GM12878 (cell line): ENCODE results near the gene PMP22. TPM values are rescaled to one million over a fixed set of nuclear protein-coding genes. Genes with fewer than 3 reads are reported as not detected.
A peak's percentile ranks its signal among the peaks of the same experiment; 100 is the strongest.

Source experiments
- ATAC-seq: fragments of 200-7000 bp; cut with Tn5 transposase; 3 replicates; pipeline ENCODE4 v1.9.1; 2020; ENCODE audit warnings: mild to moderate bottlenecking, moderate library complexity
- BruUV-seq: library from RNA; stranded (reverse); fragments of 400-500 nt; replicated peaks from 2 replicates; lab custom pipeline; 2021; lab: Mats Ljungman, UMichigan
- CTCF ChIA-PET: fragments of 300-600 bp; sonication (Branson Sonifier 250); formaldehyde crosslinking; extraction: SDS; loops from one replicate; lab custom pipeline; 2021; ENCODE audit warnings: inconsistent platforms; lab: Yijun Ruan, JAX
- POLR2A ChIA-PET: fragments of 350-600 bp; formaldehyde crosslinking; extraction: SDS; loops from one replicate; lab custom pipeline; 2021; ENCODE audit warnings: inconsistent platforms; lab: Charles Lee
- RAD21 ChIA-PET: fragments of 300-600 bp; sonication (Branson Sonifier 250); formaldehyde crosslinking; loops from one replicate; lab custom pipeline; 2023; ENCODE audit warnings: antibody characterized with exemption; ENCODE audit not compliant: unreplicated experiment; lab: Charles Lee
- SMC1A ChIA-PET: fragments of 300-600 bp; sonication (Branson Sonifier 250); formaldehyde crosslinking; loops from one replicate; lab custom pipeline; 2023; ENCODE audit not compliant: unreplicated experiment, uncharacterized antibody; lab: Charles Lee
- DNase-seq: peaks from one replicate; pipeline ENCODE4 v3.0.0-alpha.2; 2011; ENCODE audit warnings: low read depth, low spot score
- FAIRE-seq: peaks from 3 replicates; lab custom pipeline; 2011; peaks lifted over from hg19 to GRCh38; lab: Jason Lieb, UNC
- H2AFZ ChIP-seq: 2 replicates; pipeline ENCODE4 v1.6.0; 2011; ENCODE audit warnings: low read depth, low read length, control low read depth; ENCODE audit not compliant: control insufficient read depth
- H3K27ac ChIP-seq: 2 replicates; pipeline ENCODE4 v1.5.1; 2011; ENCODE audit warnings: control low read depth; ENCODE audit not compliant: control insufficient read depth, insufficient read depth
- H3K27me3 ChIP-seq, 2 experiments: replicated peaks in 1 of 2; 2 replicates each; pipeline versions ENCODE4 v1.6.0 to v1.6.1; 2011; ENCODE audit warnings: low read length in 1 of 2; ENCODE audit not compliant: control insufficient read depth in 2 of 2, insufficient read depth in 2 of 2
- H3K36me3 ChIP-seq, 2 experiments: 2 replicates each; pipeline ENCODE4 v1.5.1; 2011; ENCODE audit warnings: low read length in 1 of 2; ENCODE audit not compliant: control insufficient read depth in 2 of 2, insufficient read depth in 2 of 2
- H3K4me1 ChIP-seq: 2 replicates; pipeline ENCODE4 v1.6.1; 2011; ENCODE audit warnings: mild to moderate bottlenecking, low read length, moderate library complexity, mixed read lengths; ENCODE audit not compliant: control insufficient read depth, insufficient read depth
- H3K4me2 ChIP-seq: 2 replicates; pipeline ENCODE4 v1.6.0; 2011; ENCODE audit warnings: control low read depth; ENCODE audit not compliant: control insufficient read depth, insufficient read depth
- H3K4me3 ChIP-seq: fragments of 200-600 bp; sonication (generic); 2 replicates; pipeline ENCODE4 v1.5.1; 2016
- H3K79me2 ChIP-seq: 2 replicates; pipeline ENCODE4 v1.6.0; 2011; ENCODE audit warnings: low read length; ENCODE audit not compliant: control insufficient read depth, insufficient read depth
- H3K9ac ChIP-seq: 2 replicates; pipeline ENCODE4 v1.8.0; 2011; ENCODE audit warnings: low read length, control low read depth, mixed read lengths; ENCODE audit not compliant: control insufficient read depth, insufficient read depth
- H3K9me3 ChIP-seq: replicated peaks from 3 replicates; pipeline ENCODE4 v1.5.1; 2011; ENCODE audit warnings: mild to moderate bottlenecking, low read length; ENCODE audit not compliant: control insufficient read depth, insufficient read depth
- H4K20me1 ChIP-seq: 2 replicates; pipeline ENCODE4 v1.6.0; 2011; ENCODE audit not compliant: control insufficient read depth, insufficient read depth
- ASH2L ChIP-seq: fragments of 300-600, 200-600 bp; sonication (generic); IDR thresholded peaks from 2 replicates; pipeline ENCODE4 v1.6.1; 2017; ENCODE audit warnings: low read depth, mild to moderate bottlenecking, borderline replicate concordance
- FOXK2 ChIP-seq: fragments of 450-650 bp; IDR thresholded peaks from 2 replicates; pipeline ENCODE4 v1.6.1; 2017; ENCODE audit warnings: mild to moderate bottlenecking, moderate library complexity
- IKZF1 ChIP-seq: fragments of 450-650 bp; conservative IDR thresholded peaks from 2 replicates; pipeline ENCODE4 v1.6.1; 2017; ENCODE audit warnings: antibody characterized with exemption, mild to moderate bottlenecking
- IRF4 ChIP-seq: IDR thresholded peaks from 2 replicates; pipeline ENCODE4 v1.6.1; 2011; ENCODE audit warnings: low read depth, low read length
- MTA3 ChIP-seq: IDR thresholded peaks from 2 replicates; pipeline ENCODE4 v1.6.1; 2012; ENCODE audit warnings: low read length, inconsistent platforms, borderline replicate concordance
- RAD21 ChIP-seq: IDR thresholded peaks from 2 replicates; pipeline ENCODE4 v1.6.1; 2011; ENCODE audit warnings: mild to moderate bottlenecking, low read depth, low read length, moderate library complexity; ENCODE audit not compliant: insufficient read depth
- RUNX3 ChIP-seq: IDR thresholded peaks from 2 replicates; pipeline ENCODE4 v1.6.1; 2012; ENCODE audit warnings: low read length, inconsistent platforms
- SMC3 ChIP-seq: IDR thresholded peaks from 2 replicates; pipeline ENCODE4 v1.6.1; 2011; ENCODE audit warnings: low read length, improper control_type of control experiment, borderline replicate concordance
- TCF12 ChIP-seq: IDR thresholded peaks from 2 replicates; pipeline ENCODE4 v1.6.1; 2011; ENCODE audit warnings: low read depth, mild to moderate bottlenecking, low read length
- YY1 ChIP-seq: IDR thresholded peaks from 2 replicates; pipeline ENCODE4 v1.6.1; 2011; ENCODE audit warnings: low read depth, mild to moderate bottlenecking, low read length
- WGBS: methylation state at CpG from one replicate; pipeline ENCODE4 v1.1.6; 2016; ENCODE audit warnings: low lambda C conversion rate; ENCODE audit not compliant: insufficient replicate concordance, insufficient coverage; ENCODE audit errors: missing lambda C conversion rate; 5-methylcytosine and 5-hydroxymethylcytosine counted together
- in situ Hi-C: fragments of 300-500 bp; cut with MboI; formaldehyde crosslinking; loops from 9 replicates; pipeline ENCODE4 v1.14.3; 2018; ENCODE audit warnings: mixed read lengths
- intact Hi-C: fragments of 100-400 bp; cut with micrococcal nuclease; formaldehyde crosslinking; loops from one replicate; pipeline ENCODE4 v1.14.2; 2022; ENCODE audit not compliant: unreplicated experiment
- polyA plus RNA-seq, 11 experiments: library from polyadenylated mRNA; depleted of rRNA in 4 of 11; unstranded in 6 of 11; stranded (reverse) in 5 of 11; fragments of >200 nt; fragmentation: Nextera tagmentation in 4 of 11; fragmentation: Illumina TruSeq in 1 of 11; extraction: Ambion mirVana in 4 of 11; extraction: Trizol in 1 of 11; gene quantifications; 1 replicate in 1 of 11; 2 replicates in 10 of 11; pipeline versions ENCODE4 v1.2.1 to v1.2.3, GENCODE V29; 2011 to 2016; ENCODE audit warnings: inconsistent platforms in 2 of 11, missing spikeins in 2 of 11, low read depth in 1 of 11
- total RNA-seq, 4 experiments: library from RNA; depleted of rRNA in 3 of 4; stranded (reverse); fragments of >200 nt in 3 of 4; fragmentation: Illumina TruSeq in 1 of 4; extraction: Trizol in 1 of 4; gene quantifications; 2 replicates each; pipeline versions ENCODE4 v1.2.1 to v1.2.3, GENCODE V29; 2013 to 2021
- TF ChIP-seq, protein P1 (sequence below): fragments of 450-650 bp; IDR thresholded peaks from 2 replicates; pipeline ENCODE4 v1.6.1; 2017; ENCODE audit warnings: mild to moderate bottlenecking
- TF ChIP-seq, protein P2 (sequence below), 3 experiments: IDR thresholded peaks in 2 of 3; conservative IDR thresholded peaks in 1 of 3; 2 replicates each; pipeline ENCODE4 v1.5.1; 2011; ENCODE audit warnings: low read depth in 3 of 3, low read length in 3 of 3, mild to moderate bottlenecking in 3 of 3, control low read depth in 2 of 3, moderate library complexity in 2 of 3, inconsistent platforms in 1 of 3, mixed read lengths in 1 of 3; ENCODE audit not compliant: control insufficient read depth in 2 of 3, insufficient read depth in 1 of 3; ENCODE audit errors: extremely low read depth in 1 of 3

PMP22 gene
- total and polyA plus RNA-seq, 10 of the 15 experiments (the other 5 are each of a cell fraction or from before 2014, with no cell fraction given): 0.59 TPM; not detected in 9

DNA sequence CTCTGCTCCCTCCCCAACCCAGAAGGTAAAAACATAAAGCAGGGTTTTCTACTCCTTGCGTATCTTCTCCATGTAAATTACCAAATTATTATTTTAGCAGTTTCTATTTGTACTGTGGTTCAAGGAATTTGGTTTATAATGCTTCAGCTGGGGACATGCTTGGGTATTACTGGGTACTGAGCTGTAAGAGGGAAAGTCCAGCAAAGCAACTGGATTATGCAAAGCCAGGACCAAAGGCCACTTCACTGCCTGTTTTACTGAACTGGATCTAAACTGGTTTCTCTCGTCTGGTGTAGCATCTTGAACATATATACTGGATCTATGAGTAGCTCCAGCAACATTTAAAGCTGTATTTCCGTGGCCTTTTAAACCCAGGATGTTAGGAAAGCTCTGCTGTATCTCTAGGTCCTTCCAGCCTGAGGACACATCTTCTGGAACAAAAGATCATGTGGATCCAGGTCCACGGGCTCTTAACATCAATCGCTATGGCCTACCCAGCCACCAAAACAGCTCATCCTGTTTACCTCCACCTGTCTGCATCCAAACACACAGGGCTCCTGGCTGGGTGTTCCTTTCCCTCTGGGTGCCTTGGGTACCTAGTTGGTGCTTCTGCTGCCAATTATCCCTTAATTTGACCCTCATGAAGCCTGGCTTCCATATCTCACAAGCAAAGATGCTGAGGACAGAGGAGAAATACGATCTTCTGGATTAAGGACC is 7.2 kb downstream of the PMP22 start (continued):
- TF ChIP-seq RAD21 (no peak), FOXK2 (no peak), MTA3 (no peak), TCF12 (no peak)

DNA sequence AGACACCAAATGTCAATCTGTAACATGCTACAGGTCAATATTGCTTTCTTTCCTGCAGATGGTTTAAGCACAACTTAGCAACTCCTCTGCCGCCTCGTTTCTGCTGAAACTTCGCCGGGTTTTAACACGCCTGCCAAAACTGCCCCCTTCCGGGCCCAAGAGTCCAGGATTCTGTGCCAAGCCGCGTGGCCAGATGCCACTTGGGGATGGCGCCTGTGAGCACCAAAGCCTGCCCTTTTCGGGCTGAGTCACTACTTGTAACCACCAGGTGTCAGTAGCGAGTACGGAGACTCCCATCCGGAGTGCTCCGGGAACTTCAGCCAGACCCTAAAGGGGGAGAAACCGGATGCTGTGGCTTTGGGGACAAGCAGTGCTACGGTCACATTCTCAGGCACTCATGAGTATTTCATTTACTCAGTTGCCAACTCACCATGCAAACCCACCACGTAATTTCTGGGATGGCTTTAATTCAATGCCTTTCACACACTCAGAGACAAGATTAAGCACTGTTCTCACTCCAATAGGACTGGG is 7.8 kb downstream of the PMP22 start:
- SMC1A ChIA-PET: interaction anchor here (1.0 to 1.1 kb wide), 2 partner anchors 8 to 245 kb away, joined by 3 to 5 read pairs; no protein-coding TSS in a partner anchor
- H3K27me3 ChIP-seq: no peaks in the 10 kb centered on the region; a peak in 2 of 4 replicates
- H2AFZ ChIP-seq: no peak overlapping the region
- CTCF ChIA-PET: interaction anchor here (0.7 to 3.3 kb wide), 7 partner anchors 9 to 245 kb away, joined by 3 to 33 read pairs (median 3); no protein-coding TSS in a partner anchor
- H3K9ac ChIP-seq: no peak overlapping the region
- POLR2A ChIA-PET: no interaction called here
- in situ Hi-C loops: loop anchor here (5.0 to 25.0 kb wide), 2 partner anchors 245 to 730 kb away; partner anchors contain the start of genes TTC19 and ZSWIM7
- intact Hi-C loops: loop anchor here (1.0 kb wide), 1 partner anchor 245 kb away; no protein-coding TSS in a partner anchor
- DNase-seq (peak; percentile 19), ATAC-seq (peak; percentile 85)
- H3K79me2 ChIP-seq: no peaks in the 10 kb centered on the region
- H3K4me1 ChIP-seq: no peaks in the 10 kb centered on the region
- TF ChIP-seq IRF4 (0 out of 2 replicates have a peak, but pooled peaks have one; percentile 15), RUNX3 (peak; percentile 55), IKZF1 (0 out of 2 replicates have a peak, but pooled peaks have one; percentile 22), ASH2L (no peak), SMC3 (peak; percentile 76; the same call in 1 of the 2 replicates), YY1 (peak; percentile 47; the same call in 1 of the 2 replicates), RAD21 (peak; percentile 46)
- TF ChIP-seq, protein P1, sequence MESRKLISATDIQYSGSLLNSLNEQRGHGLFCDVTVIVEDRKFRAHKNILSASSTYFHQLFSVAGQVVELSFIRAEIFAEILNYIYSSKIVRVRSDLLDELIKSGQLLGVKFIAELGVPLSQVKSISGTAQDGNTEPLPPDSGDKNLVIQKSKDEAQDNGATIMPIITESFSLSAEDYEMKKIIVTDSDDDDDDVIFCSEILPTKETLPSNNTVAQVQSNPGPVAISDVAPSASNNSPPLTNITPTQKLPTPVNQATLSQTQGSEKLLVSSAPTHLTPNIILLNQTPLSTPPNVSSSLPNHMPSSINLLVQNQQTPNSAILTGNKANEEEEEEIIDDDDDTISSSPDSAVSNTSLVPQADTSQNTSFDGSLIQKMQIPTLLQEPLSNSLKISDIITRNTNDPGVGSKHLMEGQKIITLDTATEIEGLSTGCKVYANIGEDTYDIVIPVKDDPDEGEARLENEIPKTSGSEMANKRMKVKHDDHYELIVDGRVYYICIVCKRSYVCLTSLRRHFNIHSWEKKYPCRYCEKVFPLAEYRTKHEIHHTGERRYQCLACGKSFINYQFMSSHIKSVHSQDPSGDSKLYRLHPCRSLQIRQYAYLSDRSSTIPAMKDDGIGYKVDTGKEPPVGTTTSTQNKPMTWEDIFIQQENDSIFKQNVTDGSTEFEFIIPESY: no peak
- TF ChIP-seq, protein P2, sequence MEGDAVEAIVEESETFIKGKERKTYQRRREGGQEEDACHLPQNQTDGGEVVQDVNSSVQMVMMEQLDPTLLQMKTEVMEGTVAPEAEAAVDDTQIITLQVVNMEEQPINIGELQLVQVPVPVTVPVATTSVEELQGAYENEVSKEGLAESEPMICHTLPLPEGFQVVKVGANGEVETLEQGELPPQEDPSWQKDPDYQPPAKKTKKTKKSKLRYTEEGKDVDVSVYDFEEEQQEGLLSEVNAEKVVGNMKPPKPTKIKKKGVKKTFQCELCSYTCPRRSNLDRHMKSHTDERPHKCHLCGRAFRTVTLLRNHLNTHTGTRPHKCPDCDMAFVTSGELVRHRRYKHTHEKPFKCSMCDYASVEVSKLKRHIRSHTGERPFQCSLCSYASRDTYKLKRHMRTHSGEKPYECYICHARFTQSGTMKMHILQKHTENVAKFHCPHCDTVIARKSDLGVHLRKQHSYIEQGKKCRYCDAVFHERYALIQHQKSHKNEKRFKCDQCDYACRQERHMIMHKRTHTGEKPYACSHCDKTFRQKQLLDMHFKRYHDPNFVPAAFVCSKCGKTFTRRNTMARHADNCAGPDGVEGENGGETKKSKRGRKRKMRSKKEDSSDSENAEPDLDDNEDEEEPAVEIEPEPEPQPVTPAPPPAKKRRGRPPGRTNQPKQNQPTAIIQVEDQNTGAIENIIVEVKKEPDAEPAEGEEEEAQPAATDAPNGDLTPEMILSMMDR (IDR thresholded peaks at IDR 0.05 in 2 of 3, conservative IDR thresholded peaks at IDR 0.05 in 1 of 3; ENCODE audit: control insufficient read depth in 2 of 3, extremely low read depth in 1 of 3, insufficient read depth in 1 of 3, low read depth in 3 of 3, low read length in 3 of 3): peak; percentile 75 to 80 (median 77)
- TF ChIP-seq, all 136 proteins: peak for 7
- H3K36me3 ChIP-seq: no peaks in the 10 kb centered on the region
- no TSS peak for BruUV-seq
- H3K27ac ChIP-seq: no peak overlapping the region
- H4K20me1 ChIP-seq: no peaks in the 10 kb centered on the region; the same call in 1 of the 2 replicates
- 0 out of 2 replicates have a peak overlapping the region, but pooled peaks have one; percentile 26 for H3K4me2 ChIP-seq
- RAD21 ChIA-PET: interaction anchor here (1.9 kb wide), 1 partner anchor 246 kb away, joined by 11 read pairs; no protein-coding TSS in a partner anchor
- WGBS: 0% methylated on average over 17 of the region's 17 CpGs
- FAIRE-seq: peak; percentile 62
- no peak overlapping the region for H3K4me3 ChIP-seq
- H3K9me3 ChIP-seq: no peaks in the 10 kb centered on the region
